ENCODE measurements around the gene DNAJC22. TPM values are rescaled to one million over a fixed set of nuclear protein-coding genes. Genes with fewer than 3 reads are reported as not detected.
A peak's percentile ranks its signal among the peaks of the same experiment; 100 is the strongest.

DNAJC22 gene
- total and polyA plus RNA-seq, 2 donors (not counting 1 experiment from before 2014, with no cell fraction given) = 2.4 to 4.8 TPM

DNA sequence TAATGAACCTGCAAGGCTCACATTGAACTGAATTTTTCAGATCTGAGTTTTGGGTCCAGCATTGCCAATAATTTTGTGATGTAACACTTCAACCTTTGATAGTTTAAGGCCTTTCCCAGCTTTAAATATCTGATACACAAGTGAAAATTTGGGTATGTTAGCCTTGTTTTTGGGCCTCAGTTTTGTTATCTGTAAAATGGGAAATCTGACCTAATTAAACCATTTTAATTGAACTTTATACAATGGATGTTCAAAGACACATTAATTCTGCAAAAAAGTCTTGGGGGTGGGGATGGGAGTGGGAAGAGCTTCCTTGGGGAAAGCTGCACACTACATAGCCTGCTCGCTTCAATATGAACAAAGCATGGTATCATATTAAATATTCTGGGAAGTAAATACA lies 15.4 kb downstream of the DNAJC22 start:
- Histone ChIP-seq H3K36me3 (ENCODE audit: control insufficient read depth, insufficient read depth, low read length) (no peaks in the 10 kb centered on the region), H4K20me1 (ENCODE audit: control insufficient read depth, extremely low read depth, insufficient read depth, low read length) (no peaks in the 10 kb centered on the region), H3K27me3 (ENCODE audit: control insufficient read depth, insufficient read depth, low read length) (no peaks in the 10 kb centered on the region), H3K27ac (ENCODE audit: insufficient read depth, low read length) (no peak overlapping the region), H3K4me2 (ENCODE audit: extremely low read depth, insufficient read depth, low read length) (no peak overlapping the region), H3K9ac (ENCODE audit: insufficient read depth, low read length) (no peak overlapping the region), H3K9me3 (ENCODE audit: control insufficient read depth, insufficient read depth, low read depth, low read length) (no peaks in the 10 kb centered on the region), H3K4me1 (ENCODE audit: control insufficient read depth, extremely low read depth, insufficient read depth, low read length) (peaks cover 6% of the 10 kb centered on the region), H2AFZ (ENCODE audit: low read length) (no peak overlapping the region), H3K79me2 (ENCODE audit: control insufficient read depth, insufficient read depth, low read length) (no peaks in the 10 kb centered on the region), H3K4me3 (replicated peaks in 1 of 4; ENCODE audit: control extremely low read depth in 1 of 4, insufficient read depth in 1 of 4, low read depth in 3 of 4, low read length in 4 of 4) (no peak overlapping the region)
- no peak for TF ChIP-seq EZH2 (IDR thresholded peaks at IDR 0.05; ENCODE audit: low read length, missing control alignments)
- TF ChIP-seq, protein P1, sequence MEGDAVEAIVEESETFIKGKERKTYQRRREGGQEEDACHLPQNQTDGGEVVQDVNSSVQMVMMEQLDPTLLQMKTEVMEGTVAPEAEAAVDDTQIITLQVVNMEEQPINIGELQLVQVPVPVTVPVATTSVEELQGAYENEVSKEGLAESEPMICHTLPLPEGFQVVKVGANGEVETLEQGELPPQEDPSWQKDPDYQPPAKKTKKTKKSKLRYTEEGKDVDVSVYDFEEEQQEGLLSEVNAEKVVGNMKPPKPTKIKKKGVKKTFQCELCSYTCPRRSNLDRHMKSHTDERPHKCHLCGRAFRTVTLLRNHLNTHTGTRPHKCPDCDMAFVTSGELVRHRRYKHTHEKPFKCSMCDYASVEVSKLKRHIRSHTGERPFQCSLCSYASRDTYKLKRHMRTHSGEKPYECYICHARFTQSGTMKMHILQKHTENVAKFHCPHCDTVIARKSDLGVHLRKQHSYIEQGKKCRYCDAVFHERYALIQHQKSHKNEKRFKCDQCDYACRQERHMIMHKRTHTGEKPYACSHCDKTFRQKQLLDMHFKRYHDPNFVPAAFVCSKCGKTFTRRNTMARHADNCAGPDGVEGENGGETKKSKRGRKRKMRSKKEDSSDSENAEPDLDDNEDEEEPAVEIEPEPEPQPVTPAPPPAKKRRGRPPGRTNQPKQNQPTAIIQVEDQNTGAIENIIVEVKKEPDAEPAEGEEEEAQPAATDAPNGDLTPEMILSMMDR (conservative IDR thresholded peaks at IDR 0.05 in 1 of 2, IDR thresholded peaks at IDR 0.05 in 1 of 2; ENCODE audit: low read depth in 1 of 2, low read length in 2 of 2) = no peak
- no peak for DNase-seq (ENCODE audit: low read depth in 2 of 2)

DNA sequence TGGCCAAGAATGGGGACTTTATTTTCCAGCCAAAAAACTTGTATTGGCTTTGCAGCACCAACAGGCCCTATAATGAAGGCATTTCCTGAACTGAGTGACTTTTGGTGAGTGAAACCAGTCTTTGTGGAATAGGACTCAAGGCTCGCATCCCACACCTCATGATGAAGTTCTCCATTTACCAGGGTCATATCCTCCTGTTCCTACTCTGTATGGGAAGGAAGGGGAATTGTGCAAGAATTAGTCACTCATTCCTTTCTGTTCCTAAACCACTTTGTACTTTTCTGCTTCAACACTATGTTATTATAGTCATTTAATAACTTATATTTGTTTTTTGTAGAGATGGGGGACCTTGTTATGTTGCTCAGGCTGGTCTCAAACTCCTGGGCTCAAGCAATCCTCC lies 18.3 kb downstream of the DNAJC22 start:
- no peak overlapping the region for H3K4me3 ChIP-seq (replicated peaks in 1 of 4; ENCODE audit: control extremely low read depth in 1 of 4, insufficient read depth in 1 of 4, low read depth in 3 of 4, low read length in 4 of 4)
- no peak overlapping the region for H3K27ac ChIP-seq (ENCODE audit: insufficient read depth, low read length)
- H4K20me1 ChIP-seq (ENCODE audit: control insufficient read depth, extremely low read depth, insufficient read depth, low read length) = no peaks in the 10 kb centered on the region
- no peaks in the 10 kb centered on the region for H3K9me3 ChIP-seq (ENCODE audit: control insufficient read depth, insufficient read depth, low read depth, low read length)
- TF ChIP-seq EZH2 (IDR thresholded peaks at IDR 0.05; ENCODE audit: low read length, missing control alignments) = no peak
- TF ChIP-seq, protein P1 (conservative IDR thresholded peaks at IDR 0.05 in 1 of 2, IDR thresholded peaks at IDR 0.05 in 1 of 2; ENCODE audit: low read depth in 1 of 2, low read length in 2 of 2) = no peak
- no peaks in the 10 kb centered on the region for H3K27me3 ChIP-seq (ENCODE audit: control insufficient read depth, insufficient read depth, low read length)
- peak overlapping the region; percentile 27 for H3K4me2 ChIP-seq (ENCODE audit: extremely low read depth, insufficient read depth, low read length)
- no peak overlapping the region for H3K9ac ChIP-seq (ENCODE audit: insufficient read depth, low read length)
- no peak overlapping the region for H2AFZ ChIP-seq (ENCODE audit: low read length)
- peak; percentile 83 to 88 for DNase-seq (ENCODE audit: low read depth in 2 of 2)
- H3K36me3 ChIP-seq (ENCODE audit: control insufficient read depth, insufficient read depth, low read length) = no peaks in the 10 kb centered on the region
- peaks cover 24% of the 10 kb centered on the region for H3K79me2 ChIP-seq (ENCODE audit: control insufficient read depth, insufficient read depth, low read length)
- H3K4me1 ChIP-seq (ENCODE audit: control insufficient read depth, extremely low read depth, insufficient read depth, low read length) = peaks cover 6% of the 10 kb centered on the region

DNA sequence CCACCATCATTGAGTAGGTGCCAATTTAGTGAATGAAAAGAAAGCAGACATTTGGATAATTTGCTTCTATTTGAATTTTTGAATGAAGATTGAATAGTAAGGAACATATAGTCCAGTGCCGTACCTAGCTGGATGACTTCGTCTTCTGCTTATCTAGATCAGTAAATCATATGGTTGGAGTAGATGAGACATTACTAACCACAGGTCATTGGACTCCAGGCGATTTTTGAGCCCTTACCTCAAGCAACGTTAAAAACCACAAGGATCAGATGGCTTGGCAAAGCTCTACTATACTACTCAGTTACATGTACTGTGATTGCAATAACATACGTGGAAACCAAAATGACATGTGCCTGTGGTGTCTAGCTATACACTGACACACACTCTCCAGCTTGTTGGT lies 18.9 kb downstream of the DNAJC22 start:
- H3K4me3 ChIP-seq (replicated peaks in 1 of 4; ENCODE audit: control extremely low read depth in 1 of 4, insufficient read depth in 1 of 4, low read depth in 3 of 4, low read length in 4 of 4) = peak overlapping the region in 1 of 4 experiments; percentile 87
- peaks cover 30% of the 10 kb centered on the region for H3K79me2 ChIP-seq (ENCODE audit: control insufficient read depth, insufficient read depth, low read length)
- no peaks in the 10 kb centered on the region for H4K20me1 ChIP-seq (ENCODE audit: control insufficient read depth, extremely low read depth, insufficient read depth, low read length)
- no peak overlapping the region for H3K27ac ChIP-seq (ENCODE audit: insufficient read depth, low read length)
- peak; percentile 70 to 93 for DNase-seq (ENCODE audit: low read depth in 2 of 2)
- TF ChIP-seq, protein P1 (conservative IDR thresholded peaks at IDR 0.05 in 1 of 2, IDR thresholded peaks at IDR 0.05 in 1 of 2; ENCODE audit: low read depth in 1 of 2, low read length in 2 of 2) = no peak
- no peak for TF ChIP-seq EZH2 (IDR thresholded peaks at IDR 0.05; ENCODE audit: low read length, missing control alignments)
- H3K9ac ChIP-seq (ENCODE audit: insufficient read depth, low read length) = no peak overlapping the region
- H3K4me2 ChIP-seq (ENCODE audit: extremely low read depth, insufficient read depth, low read length) = no peak overlapping the region
- peaks cover 6% of the 10 kb centered on the region for H3K4me1 ChIP-seq (ENCODE audit: control insufficient read depth, extremely low read depth, insufficient read depth, low read length)
- H2AFZ ChIP-seq (ENCODE audit: low read length) = no peak overlapping the region
- H3K9me3 ChIP-seq (ENCODE audit: control insufficient read depth, insufficient read depth, low read depth, low read length) = no peaks in the 10 kb centered on the region
- H3K36me3 ChIP-seq (ENCODE audit: control insufficient read depth, insufficient read depth, low read length) = peaks cover under 1% of the 10 kb centered on the region
- H3K27me3 ChIP-seq (ENCODE audit: control insufficient read depth, insufficient read depth, low read length) = no peaks in the 10 kb centered on the region

All from fibroblast of lung (primary cell).